ENCODE data around the gene CIDEC. TPM values are rescaled to one million over a fixed set of nuclear protein-coding genes. Genes with fewer than 3 reads are reported as not detected.

The CIDEC gene
- total RNA-seq, 1 experiment from 2014 or later: 1.9 TPM

DNA sequence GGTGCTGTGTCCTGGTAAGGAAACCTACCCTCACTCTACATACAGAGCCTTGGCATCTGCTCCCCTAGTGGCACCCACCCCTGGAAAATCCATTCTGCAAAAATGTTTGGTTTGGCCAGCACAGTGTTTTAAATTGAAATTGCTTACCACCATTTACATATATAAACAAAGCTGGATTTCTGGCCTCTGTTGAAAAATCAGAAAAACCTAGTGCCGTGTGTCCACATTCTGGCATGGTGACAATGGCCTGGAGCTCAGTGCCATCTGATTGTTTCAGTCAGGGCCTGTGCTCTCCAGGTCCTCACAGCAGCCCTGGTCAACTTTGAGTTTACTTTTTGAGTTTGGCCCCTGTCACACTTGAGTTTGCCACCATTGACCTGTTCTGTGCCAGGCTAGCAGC lies 34.0 kb upstream of the CIDEC start:
- no peaks in the 10 kb centered on the region for H3K9me3 Mint-ChIP-seq (ENCODE audit: unreplicated experiment)
- no peaks in the 10 kb centered on the region for H3K9me3 ChIP-seq
- CTCF ChIA-PET: interaction anchor here (0.8 to 5.0 kb wide), 6 partner anchors 10 to 73 kb away, joined by 3 to 63 read pairs (median 4); partner anchors contain the start of gene CRELD1
- no peaks in the 10 kb centered on the region for H3K4me1 Mint-ChIP-seq (ENCODE audit: low read depth, unreplicated experiment)
- H3K27ac Mint-ChIP-seq (ENCODE audit: unreplicated experiment): no peak overlapping the region
- no peak for TF ChIP-seq CTCF (IDR thresholded peaks at IDR 0.05; ENCODE audit: insufficient read depth in 1 of 2, low read depth in 1 of 2, low read length in 1 of 2, severe bottlenecking in 1 of 2, unreplicated experiment in 1 of 2)
- peaks cover 4% of the 10 kb centered on the region for H3K36me3 ChIP-seq (ENCODE audit: control insufficient read depth, insufficient read depth, low read length)
- BruUV-seq (replicated peaks): no TSS peak
- POLR2A ChIA-PET: interaction anchor here (0.5 to 3.9 kb wide), 3 partner anchors 11 to 493 kb away, joined by 4 to 30 read pairs (median 15); partner anchors contain the start of gene IL17RE
- no peaks in the 10 kb centered on the region for H3K27me3 ChIP-seq (replicated peaks; ENCODE audit: control insufficient read depth, insufficient read depth, low read length)
- H3K4me3 ChIP-seq (ENCODE audit: low read depth, low read length): no peak overlapping the region
- no peak overlapping the region for H3K4me3 Mint-ChIP-seq (ENCODE audit: unreplicated experiment)
- intact Hi-C loops (cut with micrococcal nuclease; ENCODE audit: unreplicated experiment): loop anchor here (2.0 kb wide), 1 partner anchor 15 kb away; no protein-coding TSS in a partner anchor
- H3K4me1 ChIP-seq: peaks cover 21% of the 10 kb centered on the region
- DNase-seq: no peak
- H3K36me3 Mint-ChIP-seq (ENCODE audit: insufficient read depth, unreplicated experiment): peaks cover 47% of the 10 kb centered on the region
- no peaks in the 10 kb centered on the region for H3K27me3 Mint-ChIP-seq (ENCODE audit: insufficient read depth, unreplicated experiment)

GRCh38 chr3:9913601-9914000 lies 33.5 kb upstream of the CIDEC start:
- Mint-ChIP-seq H3K27ac (ENCODE audit: unreplicated experiment) (no peak overlapping the region), H3K36me3 (ENCODE audit: insufficient read depth, unreplicated experiment) (peaks cover 51% of the 10 kb centered on the region), H3K4me1 (ENCODE audit: low read depth, unreplicated experiment) (no peaks in the 10 kb centered on the region), H3K4me3 (ENCODE audit: unreplicated experiment) (no peak overlapping the region), H3K27me3 (ENCODE audit: insufficient read depth, unreplicated experiment) (no peaks in the 10 kb centered on the region), H3K9me3 (ENCODE audit: unreplicated experiment) (no peaks in the 10 kb centered on the region)
- H3K27me3 ChIP-seq (replicated peaks; ENCODE audit: control insufficient read depth, insufficient read depth, low read length): no peaks in the 10 kb centered on the region
- no peak for DNase-seq
- no peak overlapping the region for H3K4me3 ChIP-seq (ENCODE audit: low read depth, low read length)
- TF ChIP-seq CTCF (IDR thresholded peaks at IDR 0.05; ENCODE audit: insufficient read depth in 1 of 2, low read depth in 1 of 2, low read length in 1 of 2, severe bottlenecking in 1 of 2, unreplicated experiment in 1 of 2): no peak
- ChIA-PET POLR2A (interaction anchor here (1.8 to 3.9 kb wide), 2 partner anchors 11 to 16 kb away, joined by 15 to 30 read pairs; partner anchors contain the start of gene IL17RE), CTCF (interaction anchor here (1.6 to 5.0 kb wide), 3 partner anchors 16 to 33 kb away, joined by 4 to 63 read pairs (median 8); partner anchors contain the start of gene CRELD1)
- peaks cover 6% of the 10 kb centered on the region for H3K36me3 ChIP-seq (ENCODE audit: control insufficient read depth, insufficient read depth, low read length)
- intact Hi-C loops (cut with micrococcal nuclease; ENCODE audit: unreplicated experiment): no loop called here
- no peaks in the 10 kb centered on the region for H3K9me3 ChIP-seq
- no TSS peak for BruUV-seq (replicated peaks)
- H3K4me1 ChIP-seq: peaks cover 21% of the 10 kb centered on the region

DNA sequence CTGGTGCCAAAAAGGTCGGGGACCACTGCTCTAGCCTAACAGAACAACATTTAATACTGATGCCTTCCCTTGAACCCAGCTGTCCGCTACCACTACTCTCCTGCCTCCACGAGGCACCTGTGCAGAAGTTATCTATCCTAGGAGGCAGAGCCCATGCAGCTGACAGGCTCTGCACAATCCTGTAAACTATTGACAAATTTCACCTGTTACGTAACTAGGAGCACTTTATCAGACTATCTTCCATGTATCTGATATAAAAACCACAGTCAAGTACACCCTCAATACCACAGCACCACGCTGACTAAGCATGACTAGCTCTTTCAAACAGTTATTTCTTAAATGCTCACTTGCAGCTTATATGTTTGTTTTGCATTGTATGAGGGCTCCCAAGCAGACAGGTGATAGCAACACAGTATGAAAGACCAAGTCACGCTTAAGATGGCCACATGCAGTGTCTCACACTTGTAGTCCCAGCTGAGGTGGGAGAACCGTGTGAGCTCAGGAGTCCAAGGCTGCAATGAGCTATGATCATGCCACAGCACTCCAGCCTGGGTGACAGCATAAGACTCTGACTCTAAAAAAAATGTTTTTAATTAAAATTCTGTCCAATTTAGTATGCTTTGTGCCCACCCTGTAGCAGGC lies 32.4 kb upstream of the CIDEC start:
- intact Hi-C loops (cut with micrococcal nuclease; ENCODE audit: unreplicated experiment): no loop called here
- no peak overlapping the region for H3K27ac Mint-ChIP-seq (ENCODE audit: unreplicated experiment)
- H3K9me3 Mint-ChIP-seq (ENCODE audit: unreplicated experiment): no peaks in the 10 kb centered on the region
- peaks cover 63% of the 10 kb centered on the region for H3K36me3 Mint-ChIP-seq (ENCODE audit: insufficient read depth, unreplicated experiment)
- no peaks in the 10 kb centered on the region for H3K27me3 ChIP-seq (replicated peaks; ENCODE audit: control insufficient read depth, insufficient read depth, low read length)
- peaks cover 9% of the 10 kb centered on the region for H3K36me3 ChIP-seq (ENCODE audit: control insufficient read depth, insufficient read depth, low read length)
- DNase-seq: no peak
- no peaks in the 10 kb centered on the region for H3K27me3 Mint-ChIP-seq (ENCODE audit: insufficient read depth, unreplicated experiment)
- ChIA-PET CTCF (no interaction called here), POLR2A (interaction anchor here (0.6 to 0.9 kb wide), 2 partner anchors 10 to 29 kb away, joined by 4 to 12 read pairs; partner anchors contain the start of gene IL17RE)
- no TSS peak for BruUV-seq (replicated peaks)
- no peak overlapping the region for H3K4me3 Mint-ChIP-seq (ENCODE audit: unreplicated experiment)
- H3K4me1 Mint-ChIP-seq (ENCODE audit: low read depth, unreplicated experiment): no peaks in the 10 kb centered on the region
- TF ChIP-seq CTCF (IDR thresholded peaks at IDR 0.05; ENCODE audit: insufficient read depth in 1 of 2, low read depth in 1 of 2, low read length in 1 of 2, severe bottlenecking in 1 of 2, unreplicated experiment in 1 of 2): no peak
- peaks cover 21% of the 10 kb centered on the region for H3K4me1 ChIP-seq
- no peak overlapping the region for H3K4me3 ChIP-seq (ENCODE audit: low read depth, low read length)
- H3K9me3 ChIP-seq: no peaks in the 10 kb centered on the region
